Forelimb muscle (tissue), 1 donor: ENCODE measurements around the gene PADI4. TPM values are rescaled to one million over a fixed set of nuclear protein-coding genes. Genes with fewer than 3 reads are reported as not detected.
"Not testable (repeated sequence)": the region's sequence is repeated elsewhere in the genome, so short reads cannot be mapped to it uniquely, and the experiment has no call there.

ENCODE experiments used
- DNase-seq: peaks from one replicate; pipeline ENCODE4 v3.0.0-alpha.2; 2013; ENCODE audit warnings: low read depth
- polyA plus RNA-seq: library from polyadenylated mRNA; unstranded; fragments of 120-200 nt; gene quantifications from one replicate; pipeline ENCODE4 v1.2.1, GENCODE V29; 2013; ENCODE audit not compliant: insufficient read length

Gene PADI4
- polyA plus RNA-seq, 1 donor, result 0.96 TPM

DNA sequence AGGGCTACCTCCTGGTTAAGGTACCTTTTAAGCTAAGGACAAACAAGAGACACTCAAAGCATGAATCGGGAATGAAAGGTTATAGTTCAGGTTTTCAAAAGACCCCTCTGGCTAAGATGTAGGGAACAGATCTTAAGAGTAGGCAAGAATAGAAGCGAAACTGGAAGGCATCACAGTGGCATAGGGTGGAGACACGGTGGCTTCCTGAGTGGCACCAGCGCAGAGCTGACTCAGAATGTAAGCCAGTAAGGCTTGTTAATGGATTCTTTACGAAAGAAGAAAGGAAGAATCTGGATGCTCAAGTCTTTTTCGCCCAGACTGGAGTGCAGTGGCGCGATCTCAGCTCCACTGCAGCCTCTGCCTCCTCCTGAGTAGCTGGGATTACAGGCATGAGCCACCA lies 85.2 kb downstream of the PADI4 start:
- DNase-seq, result no peak

- no peak for DNase-seq
These were observed 90.1 kb downstream of the PADI4 start for GRCh38 chr1:17397910-17398695.

GRCh38 chr1:17400725-17401341 lies 92.8 kb downstream of the PADI4 start:
- DNase-seq, result no peak

GRCh38 chr1:17401841-17402240 lies 93.8 kb downstream of the PADI4 start:
- no peak for DNase-seq

DNA sequence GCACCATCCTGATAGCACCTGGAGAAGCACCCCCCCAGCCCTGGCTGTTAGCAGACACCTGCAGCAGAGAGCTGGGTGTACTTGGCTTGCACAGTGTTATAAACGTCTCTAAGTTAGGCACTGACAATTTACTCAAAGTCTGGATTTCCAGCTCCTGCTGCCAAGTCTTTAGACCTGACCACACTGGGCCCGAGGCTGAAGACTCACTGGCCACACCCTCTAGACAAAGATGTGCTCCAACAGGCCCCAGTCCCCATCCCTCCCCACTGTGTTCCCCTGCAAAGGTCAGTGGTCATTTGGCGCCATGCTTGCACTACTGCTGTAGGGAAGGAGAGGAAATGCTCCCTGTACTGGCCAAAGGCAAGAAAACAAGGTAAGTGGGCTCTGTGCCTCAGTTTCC lies 95.1 kb downstream of the PADI4 start:
- DNase-seq, result no peak

GRCh38 chr1:17404034-17404684 lies 96.2 kb downstream of the PADI4 start:
- DNase-seq, result no peak

- DNase-seq, result no peak
These were observed 96.8 kb downstream of the PADI4 start for GRCh38 chr1:17404820-17405219.

DNA sequence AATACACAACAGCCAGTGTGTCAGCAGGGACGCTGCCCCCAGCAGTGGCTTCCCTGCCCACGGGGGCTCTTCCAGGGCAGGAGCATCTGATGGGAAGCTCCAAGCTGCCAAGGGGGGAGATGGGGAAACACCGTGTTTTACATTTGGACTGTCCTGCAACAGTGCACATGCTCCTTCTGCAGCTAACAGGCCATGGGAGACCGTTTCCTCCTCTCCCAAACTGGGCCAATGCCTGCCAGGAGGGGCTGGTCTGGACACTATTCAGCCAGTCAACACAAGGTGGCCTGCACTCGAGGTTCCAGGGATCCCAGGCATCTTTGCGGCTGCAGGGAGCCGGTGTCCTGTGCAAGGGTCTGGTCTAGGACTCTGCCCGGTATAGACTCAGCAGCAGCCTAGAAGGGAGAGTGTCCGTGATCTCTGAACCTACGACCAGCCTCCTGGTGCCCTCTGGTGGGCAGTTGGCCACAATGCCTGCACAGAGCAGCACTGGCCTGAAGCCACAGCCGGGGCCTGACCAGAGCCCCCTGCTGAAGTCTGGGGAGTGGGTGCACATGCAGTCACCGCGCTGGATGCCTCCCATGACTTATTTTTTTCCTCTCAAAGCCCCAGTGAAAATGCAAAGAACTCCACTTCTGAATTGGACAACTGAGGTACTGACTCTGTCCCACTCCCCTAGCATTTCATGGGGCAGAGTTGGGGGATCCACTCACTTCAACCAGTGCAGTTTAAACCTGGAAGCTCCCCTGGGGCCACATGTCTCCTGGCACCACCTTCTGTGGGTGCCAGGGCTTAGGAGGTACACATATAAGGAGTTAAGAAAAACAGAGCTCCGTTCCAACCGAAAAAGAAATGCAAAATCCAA lies 98.1 kb downstream of the PADI4 start:
- no peak for DNase-seq

GRCh38 chr1:17406760-17407475 lies 98.9 kb downstream of the PADI4 start:
- not testable (repeated sequence) for DNase-seq

DNA sequence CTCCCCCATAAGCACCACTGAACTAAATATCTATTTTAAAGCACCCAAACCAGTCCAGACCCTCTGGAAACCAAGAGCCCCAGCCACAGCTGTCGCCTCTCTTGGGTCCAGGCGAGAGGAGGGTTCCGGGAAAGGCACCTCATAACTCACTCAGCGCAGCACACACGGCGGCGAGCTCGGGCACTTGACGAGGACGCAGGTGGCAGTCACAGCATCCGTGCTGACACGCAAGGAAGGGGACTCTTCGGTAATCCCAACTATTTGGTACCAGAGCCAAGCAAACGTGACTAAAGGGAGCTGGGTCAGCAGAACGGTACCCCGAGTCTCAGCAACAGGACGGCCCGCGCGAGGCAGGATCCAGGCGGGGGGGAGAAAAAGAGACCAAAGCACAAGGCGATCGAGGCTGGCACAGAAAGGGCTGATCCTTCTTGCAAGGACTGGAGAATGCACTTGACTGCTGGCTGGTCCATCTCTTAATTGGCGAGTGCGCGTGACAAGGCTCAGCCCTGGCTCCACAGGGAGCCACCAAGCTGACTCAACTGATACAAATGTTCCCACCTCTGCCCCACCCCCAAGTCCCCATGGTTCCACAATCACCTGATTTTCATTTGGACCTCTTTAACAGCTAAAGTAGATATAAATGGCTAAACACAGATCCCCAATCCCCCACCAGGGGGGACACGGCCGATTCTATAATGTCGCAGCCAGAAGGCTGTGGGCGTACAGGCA lies 100.0 kb downstream of the PADI4 start:
- DNase-seq, result not testable (repeated sequence)

DNA sequence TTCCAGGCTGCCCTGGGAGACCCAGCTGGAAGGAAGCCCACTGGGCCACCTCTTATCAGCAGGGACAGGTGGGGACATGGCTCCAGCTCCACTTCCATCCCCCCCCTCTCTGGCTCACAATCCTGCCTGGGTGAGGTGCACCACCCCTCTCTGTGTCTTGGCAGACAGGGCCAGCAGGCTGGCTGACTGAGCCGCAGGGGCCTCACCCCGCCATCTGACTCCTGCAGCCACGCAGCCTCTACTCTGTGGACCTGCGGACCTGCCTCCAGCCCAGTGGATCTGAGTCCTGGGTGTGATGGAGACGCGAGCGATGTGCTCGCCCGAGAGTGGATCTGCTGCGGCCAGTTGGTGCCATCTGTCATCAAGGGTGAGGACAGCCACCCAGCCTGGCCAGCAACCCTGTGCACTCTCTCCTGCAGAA lies 101.4 kb downstream of the PADI4 start:
- DNase-seq, result no peak

DNA sequence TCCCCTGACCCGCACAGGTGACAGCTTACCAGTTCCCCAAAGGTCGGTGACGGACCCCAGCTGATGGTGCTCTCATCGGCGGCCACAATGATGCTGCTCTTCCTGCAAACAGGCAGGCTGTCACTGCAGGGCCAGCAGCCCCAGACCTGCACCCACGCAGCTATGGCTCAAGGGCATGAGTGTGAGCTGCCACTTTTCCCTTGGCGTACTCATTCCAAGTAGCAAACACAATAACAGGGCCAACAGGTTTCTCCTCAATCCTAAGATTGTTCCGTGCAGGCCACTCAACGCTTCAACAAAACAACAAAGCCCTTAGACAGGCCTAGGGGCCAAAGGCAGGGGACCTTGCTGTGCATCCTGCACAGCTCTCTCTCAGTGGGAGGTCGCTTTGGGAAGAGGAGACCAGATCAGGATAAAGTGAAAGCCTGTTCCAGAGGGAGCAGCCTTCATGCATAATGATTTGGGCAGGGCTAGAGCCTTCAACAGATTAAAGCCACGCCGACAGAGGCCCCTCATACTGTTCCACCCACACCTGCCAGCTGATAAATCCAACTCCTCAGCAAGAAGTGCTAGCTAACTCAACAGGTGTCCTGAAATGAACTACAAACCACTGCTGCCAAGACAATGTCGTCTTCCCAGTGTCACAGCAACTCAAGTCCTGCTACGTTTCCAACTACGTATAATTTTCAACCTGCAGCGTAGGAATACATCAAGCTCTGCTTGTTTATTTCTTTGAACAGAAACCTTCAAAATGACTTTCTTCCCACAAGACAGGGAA lies 104.3 kb downstream of the PADI4 start:
- no peak for DNase-seq

Other genes with a start within 250 kb of the PADI4 start
- gene PADI2, start 188.7 kb upstream of the PADI4 start, polyA plus RNA-seq, result 111 TPM
- gene PADI1, start 103.1 kb upstream of the PADI4 start, polyA plus RNA-seq, result 0.47 TPM
- not detected for gene PADI3, start 59.1 kb upstream of the PADI4 start, polyA plus RNA-seq
- gene PADI6, start 64.0 kb downstream of the PADI4 start, polyA plus RNA-seq, result not detected
- gene RCC2, start 131.5 kb downstream of the PADI4 start, polyA plus RNA-seq, result 30.7 TPM
- 23.2 TPM for gene ARHGEF10L, start 231.5 kb downstream of the PADI4 start, polyA plus RNA-seq